Measurements from ENCODE around the gene BPIFA1. TPM values are rescaled to one million over a fixed set of nuclear protein-coding genes. Genes with fewer than 3 reads are reported as not detected.

BPIFA1 gene
- total RNA-seq, 1 donor from 2014 or later, result not detected

DNA sequence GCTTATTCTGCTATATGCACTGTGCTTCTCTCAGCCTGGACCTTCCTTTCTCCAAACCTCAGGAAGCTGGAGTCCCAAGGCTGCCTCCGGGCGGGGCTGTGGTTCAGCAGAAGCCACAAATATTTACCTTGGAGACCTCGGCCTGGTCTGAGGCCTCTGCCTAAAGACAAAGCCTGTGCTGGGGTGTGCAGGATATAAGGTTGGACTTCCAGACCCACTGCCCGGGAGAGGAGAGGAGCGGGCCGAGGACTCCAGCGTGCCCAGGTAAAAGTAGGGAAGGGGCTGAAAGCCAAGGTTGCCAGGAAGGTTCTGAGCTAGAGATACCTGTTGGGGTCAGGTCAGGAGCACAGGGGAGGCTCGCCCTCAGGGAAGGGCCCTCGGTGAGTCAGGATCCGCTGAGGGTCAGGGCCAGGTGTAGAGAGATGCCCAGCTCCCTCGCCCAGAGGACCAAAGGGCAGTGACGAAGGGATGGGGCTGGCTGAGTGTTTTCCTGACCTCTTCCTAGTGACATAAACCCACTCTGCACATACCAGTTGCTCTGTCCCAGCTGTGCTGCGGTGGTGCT is 47.3 kb downstream of the BPIFA1 start, which contains the start of gene BPIFB1:
Gene BPIFB1, plus strand, starts transcription at position 224 of the 565 bp plus-strand sequence. CDS start 2,860 bp downstream, outside the sequence.
- Mint-ChIP-seq H3K4me3 (ENCODE audit: low read depth) (no peak within 1 kb of the TSS), H3K27me3 (peaks cover 21% of the 10 kb centered on the region), H3K9me3 (ENCODE audit: low read depth) (no peaks in the 10 kb centered on the region), H3K36me3 (ENCODE audit: insufficient read depth) (no peaks in the 10 kb centered on the region), H3K4me1 (ENCODE audit: low read depth) (peaks cover 5% of the 10 kb centered on the region), H3K27ac (peak within 1 kb of the TSS; percentile 8)
- TF ChIP-seq, protein P1, sequence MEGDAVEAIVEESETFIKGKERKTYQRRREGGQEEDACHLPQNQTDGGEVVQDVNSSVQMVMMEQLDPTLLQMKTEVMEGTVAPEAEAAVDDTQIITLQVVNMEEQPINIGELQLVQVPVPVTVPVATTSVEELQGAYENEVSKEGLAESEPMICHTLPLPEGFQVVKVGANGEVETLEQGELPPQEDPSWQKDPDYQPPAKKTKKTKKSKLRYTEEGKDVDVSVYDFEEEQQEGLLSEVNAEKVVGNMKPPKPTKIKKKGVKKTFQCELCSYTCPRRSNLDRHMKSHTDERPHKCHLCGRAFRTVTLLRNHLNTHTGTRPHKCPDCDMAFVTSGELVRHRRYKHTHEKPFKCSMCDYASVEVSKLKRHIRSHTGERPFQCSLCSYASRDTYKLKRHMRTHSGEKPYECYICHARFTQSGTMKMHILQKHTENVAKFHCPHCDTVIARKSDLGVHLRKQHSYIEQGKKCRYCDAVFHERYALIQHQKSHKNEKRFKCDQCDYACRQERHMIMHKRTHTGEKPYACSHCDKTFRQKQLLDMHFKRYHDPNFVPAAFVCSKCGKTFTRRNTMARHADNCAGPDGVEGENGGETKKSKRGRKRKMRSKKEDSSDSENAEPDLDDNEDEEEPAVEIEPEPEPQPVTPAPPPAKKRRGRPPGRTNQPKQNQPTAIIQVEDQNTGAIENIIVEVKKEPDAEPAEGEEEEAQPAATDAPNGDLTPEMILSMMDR (IDR thresholded peaks at IDR 0.05; ENCODE audit: unreplicated experiment), result no peak
- no peak for DNase-seq (ENCODE audit: low spot score, unreplicated experiment)

DNA sequence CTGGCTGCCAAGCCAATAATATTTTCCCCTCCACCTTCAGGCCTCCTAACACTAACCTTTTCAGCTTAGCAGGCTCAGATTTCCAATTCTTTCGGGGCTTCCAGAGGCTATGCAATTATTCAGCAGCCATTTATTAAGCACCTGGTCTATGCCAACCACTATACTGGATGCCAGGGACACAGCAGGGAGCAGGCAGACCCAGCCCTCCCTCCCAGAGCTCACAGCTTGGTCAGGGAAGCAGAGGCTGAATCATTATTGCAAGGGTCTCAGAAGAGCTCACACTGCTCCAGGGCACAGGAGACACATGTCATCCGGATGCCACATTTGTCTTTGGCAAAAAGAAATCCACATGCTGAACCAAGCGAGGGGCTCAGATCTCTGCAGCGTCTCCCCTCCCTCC is 48.5 kb downstream of the BPIFA1 start:
- DNase-seq (ENCODE audit: low spot score, unreplicated experiment), result no peak
- Mint-ChIP-seq H3K9me3 (ENCODE audit: low read depth) (no peaks in the 10 kb centered on the region), H3K27me3 (peaks cover 22% of the 10 kb centered on the region), H3K36me3 (ENCODE audit: insufficient read depth) (no peaks in the 10 kb centered on the region), H3K27ac (no peak overlapping the region), H3K4me1 (ENCODE audit: low read depth) (no peaks in the 10 kb centered on the region), H3K4me3 (ENCODE audit: low read depth) (no peak overlapping the region)
- TF ChIP-seq, protein P1 (IDR thresholded peaks at IDR 0.05; ENCODE audit: unreplicated experiment), result no peak

DNA sequence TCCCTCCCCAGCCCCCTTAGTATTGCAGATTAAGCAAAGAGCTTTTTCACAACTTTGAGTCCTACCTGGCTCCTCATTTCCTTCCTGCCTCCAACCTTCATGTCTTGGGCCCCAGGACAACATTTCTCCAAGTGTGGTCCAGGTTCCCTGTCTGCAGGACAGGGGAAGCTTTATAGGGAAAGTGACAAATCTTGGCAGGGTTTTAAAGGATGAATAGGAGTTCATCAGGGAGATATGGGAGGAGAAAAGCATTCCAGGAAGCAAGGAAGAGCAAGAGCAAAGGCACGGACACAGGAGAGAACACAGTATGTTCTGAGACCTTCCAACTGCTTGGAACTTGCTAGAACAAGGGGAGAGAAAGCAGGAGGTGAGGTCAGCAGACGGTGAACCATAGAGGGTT is 49.1 kb downstream of the BPIFA1 start:
- Mint-ChIP-seq H3K9me3 (ENCODE audit: low read depth) (no peaks in the 10 kb centered on the region), H3K4me1 (ENCODE audit: low read depth) (no peaks in the 10 kb centered on the region), H3K27me3 (peaks cover 24% of the 10 kb centered on the region), H3K36me3 (ENCODE audit: insufficient read depth) (no peaks in the 10 kb centered on the region), H3K27ac (no peak overlapping the region), H3K4me3 (ENCODE audit: low read depth) (no peak overlapping the region)
- TF ChIP-seq, protein P1 (IDR thresholded peaks at IDR 0.05; ENCODE audit: unreplicated experiment), result no peak
- DNase-seq (ENCODE audit: low spot score, unreplicated experiment), result no peak

DNA sequence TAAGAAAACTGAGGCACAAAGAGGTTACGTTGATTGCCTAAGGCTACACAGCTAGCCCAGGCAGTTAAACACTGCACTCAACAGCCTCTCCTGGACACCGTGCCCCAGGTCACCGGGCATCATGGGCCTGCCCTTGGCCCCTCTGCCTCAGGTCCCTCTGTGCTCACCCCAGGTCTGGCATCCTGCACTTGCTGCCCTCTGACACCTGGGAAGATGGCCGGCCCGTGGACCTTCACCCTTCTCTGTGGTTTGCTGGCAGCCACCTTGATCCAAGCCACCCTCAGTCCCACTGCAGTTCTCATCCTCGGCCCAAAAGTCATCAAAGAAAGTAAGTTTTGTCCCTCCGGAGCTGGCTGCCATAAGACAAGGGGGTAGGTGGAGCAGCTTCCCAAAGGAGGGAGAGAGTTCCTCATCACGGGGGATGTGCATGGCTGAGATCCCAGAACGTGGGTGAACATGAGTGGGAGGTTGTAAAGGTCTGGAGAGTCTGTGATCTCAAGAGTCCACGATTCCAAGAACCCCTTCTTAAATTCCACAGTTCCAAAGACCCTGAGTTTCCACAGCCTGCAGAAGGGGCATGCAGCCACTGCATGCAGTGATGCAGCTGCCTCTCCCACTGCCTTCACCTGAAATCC is 50.2 kb downstream of the BPIFA1 start:
- H3K4me1 Mint-ChIP-seq (ENCODE audit: low read depth), result no peaks in the 10 kb centered on the region
- H3K27me3 Mint-ChIP-seq, result peaks cover 25% of the 10 kb centered on the region
- TF ChIP-seq, protein P1 (IDR thresholded peaks at IDR 0.05; ENCODE audit: unreplicated experiment), result no peak
- H3K9me3 Mint-ChIP-seq (ENCODE audit: low read depth), result no peaks in the 10 kb centered on the region
- no peak overlapping the region for H3K4me3 Mint-ChIP-seq (ENCODE audit: low read depth)
- H3K36me3 Mint-ChIP-seq (ENCODE audit: insufficient read depth), result no peaks in the 10 kb centered on the region
- no peak for DNase-seq (ENCODE audit: low spot score, unreplicated experiment)
- no peak overlapping the region for H3K27ac Mint-ChIP-seq

DNA sequence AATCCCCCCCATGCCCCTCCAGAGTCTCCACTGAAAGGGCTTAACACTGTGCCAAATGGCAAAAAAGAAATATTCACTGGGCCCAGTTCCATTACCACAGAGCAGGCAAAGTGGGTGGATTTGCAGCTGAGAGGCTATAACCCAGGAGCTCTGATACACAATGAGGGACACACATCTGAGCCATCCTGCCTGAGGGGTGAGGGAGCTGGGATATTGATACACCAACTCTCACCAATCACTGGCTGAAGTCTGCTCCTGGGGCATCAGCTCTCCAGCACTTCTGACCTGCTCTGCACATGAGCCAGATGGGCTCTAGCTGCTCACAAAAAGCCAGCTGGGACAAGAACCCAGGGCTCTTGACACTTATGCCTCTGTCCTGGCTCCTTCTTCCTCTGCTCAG is 52.1 kb downstream of the BPIFA1 start:
- DNase-seq (ENCODE audit: low spot score, unreplicated experiment), result no peak
- H3K4me3 Mint-ChIP-seq (ENCODE audit: low read depth), result no peak overlapping the region
- no peaks in the 10 kb centered on the region for H3K4me1 Mint-ChIP-seq (ENCODE audit: low read depth)
- H3K9me3 Mint-ChIP-seq (ENCODE audit: low read depth), result no peaks in the 10 kb centered on the region
- H3K36me3 Mint-ChIP-seq (ENCODE audit: insufficient read depth), result no peaks in the 10 kb centered on the region
- H3K27ac Mint-ChIP-seq, result no peak overlapping the region
- H3K27me3 Mint-ChIP-seq, result peaks cover 28% of the 10 kb centered on the region
- TF ChIP-seq, protein P1 (IDR thresholded peaks at IDR 0.05; ENCODE audit: unreplicated experiment), result no peak
